HG02623 (cell line): ENCODE data around the gene SMIM33.
"Not testable (repeated sequence)": the region's sequence is repeated elsewhere in the genome, so short reads cannot be mapped to it uniquely, and the experiment has no call there.

Experiments
- ATAC-seq: cut with Tn5 transposase; IDR thresholded peaks from one replicate; pipeline ENCODE4 v1.9.1; 2021; ENCODE audit warnings: moderate library complexity; ENCODE audit not compliant: unreplicated experiment

The SMIM33 gene

GRCh38 chr5:139481580-139482049 lies 10.8 kb downstream of the SMIM33 start:
- ATAC-seq, result no peak

GRCh38 chr5:139482050-139482889 lies 11.5 kb downstream of the SMIM33 start, which contains the start of gene STING1:
TSS of gene STING1 (minus strand) at chr5:139482758. CDS start at chr5:139481704, 1,054 bp downstream.
- ATAC-seq, result no peak

GRCh38 chr5:139482890-139483208 lies 12.0 kb downstream of the SMIM33 start:
- ATAC-seq, result not testable (repeated sequence)

GRCh38 chr5:139486201-139486600 lies 15.4 kb downstream of the SMIM33 start:
- no peak for ATAC-seq

GRCh38 chr5:139488260-139488659 lies 17.5 kb downstream of the SMIM33 start:
- ATAC-seq, result no peak

GRCh38 chr5:139492700-139493192 lies 21.9 kb downstream of the SMIM33 start:
- ATAC-seq, result no peak

GRCh38 chr5:139494256-139494655 lies 23.5 kb downstream of the SMIM33 start:
- no peak for ATAC-seq

GRCh38 chr5:139494832-139495231 lies 24.0 kb downstream of the SMIM33 start:
- ATAC-seq, result no peak

GRCh38 chr5:139495638-139496435 lies 25.0 kb downstream of the SMIM33 start:
- no peak for ATAC-seq

GRCh38 chr5:139501381-139501780 lies 30.6 kb downstream of the SMIM33 start:
- no peak for ATAC-seq

GRCh38 chr5:139503036-139503817 lies 32.4 kb downstream of the SMIM33 start:
- ATAC-seq, result not testable (repeated sequence)

- ATAC-seq, result not testable (repeated sequence)
Measured at GRCh38 chr5:139503879-139504278, 33.1 kb downstream of the SMIM33 start.

- not testable (repeated sequence) for ATAC-seq
Measured at GRCh38 chr5:139504722-139505121, 33.9 kb downstream of the SMIM33 start.

- ATAC-seq, result no peak
Measured at GRCh38 chr5:139512786-139513390, 42.1 kb downstream of the SMIM33 start.

GRCh38 chr5:139513434-139513833 lies 42.6 kb downstream of the SMIM33 start:
- ATAC-seq, result peak; percentile 42

- ATAC-seq, result no peak
Measured at GRCh38 chr5:139513852-139514485, 43.2 kb downstream of the SMIM33 start.

GRCh38 chr5:139514486-139514856 lies 43.7 kb downstream of the SMIM33 start:
- no peak for ATAC-seq

GRCh38 chr5:139517683-139518564 lies 47.1 kb downstream of the SMIM33 start:
- ATAC-seq, result peak; percentile 84
